HG03196 (cell line): ENCODE results near the gene ANG.

Experiments used
- ATAC-seq: cut with Tn5 transposase; IDR thresholded peaks from one replicate; pipeline ENCODE4 v1.9.1; 2021; ENCODE audit not compliant: unreplicated experiment

Gene ANG

GRCh38 chr14:20742132-20742531 is 53.6 kb downstream of the ANG start:
- ATAC-seq = no peak

- no peak for ATAC-seq
These were observed 55.0 kb downstream of the ANG start for GRCh38 chr14:20743556-20743955.
